Epithelial cell of proximal tubule (primary cell): ENCODE data around the gene C1QTNF12. TPM values are rescaled to one million over a fixed set of nuclear protein-coding genes. Genes with fewer than 3 reads are reported as not detected.

Experiments used
- DNase-seq: peaks from one replicate; pipeline ENCODE4 v3.0.0-alpha.2; 2011; ENCODE audit warnings: low read depth
- H3K4me3 ChIP-seq: 2 replicates; pipeline ENCODE4 v1.5.1; 2011; ENCODE audit warnings: low read depth, mild to moderate bottlenecking, low read length
- CTCF ChIP-seq: conservative IDR thresholded peaks from 2 replicates; pipeline ENCODE4 v1.5.1; 2012; ENCODE audit warnings: low read depth, mild to moderate bottlenecking, low read length
- total RNA-seq: library from RNA; depleted of rRNA; stranded (reverse); fragments of >200 nt; gene quantifications from 2 replicates; pipeline ENCODE4 v1.2.3, GENCODE V29; 2015

The C1QTNF12 gene
- total RNA-seq, 1 donor from 2014 or later: 5.1 TPM

GRCh38 chr1:1231400-1232207, 14.9 kb downstream of the C1QTNF12 start, which contains the start of gene SDF4:
Gene SDF4 (minus strand): TSS chr1:1232001. CDS start chr1:1228772, 3,229 bp downstream.
- no peak for TF ChIP-seq CTCF
- peak; percentile 37 for DNase-seq
- H3K4me3 ChIP-seq: peak within 1 kb of the TSS; percentile 72

- DNase-seq: peak; percentile 52
- TF ChIP-seq CTCF: peak; percentile 58
- H3K4me3 ChIP-seq: peak overlapping the region; percentile 72
These were observed 15.7 kb downstream of the C1QTNF12 start for GRCh38 chr1:1230656-1231399.

GRCh38 chr1:1229770-1230169, 16.8 kb downstream of the C1QTNF12 start:
- H3K4me3 ChIP-seq: no peak overlapping the region
- no peak for TF ChIP-seq CTCF
- DNase-seq: no peak

- no peak overlapping the region for H3K4me3 ChIP-seq
- TF ChIP-seq CTCF: no peak
- DNase-seq: no peak
These were observed 17.8 kb downstream of the C1QTNF12 start for GRCh38 chr1:1228596-1229321.

GRCh38 chr1:1228187-1228586, 18.3 kb downstream of the C1QTNF12 start:
- no peak overlapping the region for H3K4me3 ChIP-seq
- no peak for TF ChIP-seq CTCF
- DNase-seq: no peak

GRCh38 chr1:1227386-1227785, 19.1 kb downstream of the C1QTNF12 start:
- TF ChIP-seq CTCF: no peak
- no peak for DNase-seq
- no peak overlapping the region for H3K4me3 ChIP-seq
